ENCODE results near the gene PXN.

Gene PXN

GRCh38 chr12:120265473-120266179 is at the start of gene PXN:
PXN (minus strand) TSS chr12:120265730; CDS start chr12:120265629, 101 bp downstream.
- DNase-seq (ENCODE audit: low read depth in 2 of 2): peak; percentile 80 to 83

- DNase-seq (ENCODE audit: low read depth in 2 of 2): no peak
Measured at GRCh38 chr12:120314220-120314619, 48.7 kb upstream of the PXN start.

DNA sequence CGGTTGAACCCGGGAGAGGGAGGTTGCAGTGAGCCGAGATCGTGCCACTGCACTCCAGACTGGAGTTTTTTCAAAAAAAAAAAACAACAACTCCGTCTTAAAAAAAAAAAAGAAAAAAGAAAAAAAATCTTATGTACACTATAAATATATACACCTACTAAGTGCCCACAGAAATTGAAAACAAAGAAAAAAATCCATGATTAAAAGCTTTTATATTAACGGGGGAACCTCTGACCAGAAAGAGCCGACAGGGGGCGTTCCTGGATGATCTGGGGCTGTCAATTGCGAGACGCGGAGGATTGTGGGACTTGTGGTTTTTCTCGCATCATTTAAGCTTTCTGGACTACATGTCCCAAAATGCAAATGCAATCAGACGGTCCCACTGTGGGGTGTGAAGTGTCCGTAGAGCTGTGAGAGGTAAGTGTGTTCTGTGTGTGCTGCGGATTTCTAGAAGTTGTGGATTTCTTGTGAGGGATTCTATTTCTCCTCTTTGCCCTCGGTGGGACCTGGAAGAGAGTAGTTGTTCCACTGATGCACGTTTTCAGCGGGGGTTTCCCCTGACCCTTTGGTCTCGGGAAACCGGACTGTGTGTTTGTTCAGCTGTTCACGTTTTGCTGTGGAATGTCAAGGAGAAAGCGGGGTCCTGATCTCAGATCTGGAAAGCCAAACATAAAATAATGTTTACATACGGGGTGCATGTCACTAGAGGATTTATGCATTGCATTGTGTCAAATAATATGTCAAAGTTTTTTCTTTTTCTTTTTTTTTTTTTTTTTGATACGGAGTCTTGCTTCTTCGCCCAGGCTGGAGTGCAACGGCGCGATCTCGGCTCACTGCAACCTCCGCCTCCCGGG is 36.7 kb upstream of the PXN start, which contains the start of gene SIRT4:
Gene SIRT4, plus strand, starts transcription at position 360 of the 854 bp plus-strand sequence. CDS start 1,241 bp downstream, outside the sequence.
- DNase-seq (ENCODE audit: low read depth in 2 of 2): peak; percentile 75 to 90

- DNase-seq (ENCODE audit: low read depth in 2 of 2): peak; percentile 69 to 75
Measured at GRCh38 chr12:120292661-120293531, 27.4 kb upstream of the PXN start, which contains the start of gene RNU4-1. RNU4-1 (minus strand) TSS chr12:120293237.

- DNase-seq (ENCODE audit: low read depth in 2 of 2): no peak
Measured at GRCh38 chr12:120292411-120292660, 26.8 kb upstream of the PXN start.

DNA sequence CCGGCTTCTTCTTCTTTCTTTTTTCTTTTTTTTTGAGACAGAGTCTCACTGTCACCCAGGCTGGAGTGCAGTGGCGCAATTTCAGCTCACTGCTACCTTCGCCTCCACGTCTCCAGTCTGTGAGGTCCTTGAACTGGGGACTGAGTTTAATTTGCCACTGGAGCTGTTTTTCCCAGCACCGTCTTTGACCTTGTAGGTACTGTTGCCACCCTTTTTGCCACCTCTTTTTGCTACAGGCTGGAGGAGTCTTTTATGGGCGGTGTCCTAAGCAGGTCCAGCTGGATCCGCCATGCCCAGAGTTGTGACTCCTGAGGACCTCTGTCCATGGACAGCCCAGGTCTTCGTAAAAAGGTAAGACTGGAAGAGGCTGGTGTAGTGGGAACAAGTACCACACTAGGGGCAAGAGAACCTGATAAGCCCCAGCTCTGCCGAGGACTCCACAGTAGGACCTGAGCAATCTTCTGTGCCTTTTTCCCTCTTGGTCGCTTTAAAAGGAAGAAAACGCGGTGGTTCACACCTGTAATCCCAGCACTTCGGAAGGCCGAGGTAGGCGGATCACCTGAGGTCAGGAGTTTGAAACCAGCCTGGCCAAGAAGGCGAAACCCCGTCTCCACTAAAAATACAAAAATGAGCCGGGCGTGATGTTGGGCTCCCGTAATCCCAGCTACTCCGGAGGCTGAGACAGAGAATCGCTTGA is 25.2 kb upstream of the PXN start:
- peak in 1 of 2 experiments; percentile 31 for DNase-seq (ENCODE audit: low read depth in 2 of 2)

GRCh38 chr12:120287491-120287890 is 22.0 kb upstream of the PXN start:
- DNase-seq (ENCODE audit: low read depth in 2 of 2): no peak

- no peak for DNase-seq (ENCODE audit: low read depth in 2 of 2)
Measured at GRCh38 chr12:120286768-120287490, 21.4 kb upstream of the PXN start.

DNA sequence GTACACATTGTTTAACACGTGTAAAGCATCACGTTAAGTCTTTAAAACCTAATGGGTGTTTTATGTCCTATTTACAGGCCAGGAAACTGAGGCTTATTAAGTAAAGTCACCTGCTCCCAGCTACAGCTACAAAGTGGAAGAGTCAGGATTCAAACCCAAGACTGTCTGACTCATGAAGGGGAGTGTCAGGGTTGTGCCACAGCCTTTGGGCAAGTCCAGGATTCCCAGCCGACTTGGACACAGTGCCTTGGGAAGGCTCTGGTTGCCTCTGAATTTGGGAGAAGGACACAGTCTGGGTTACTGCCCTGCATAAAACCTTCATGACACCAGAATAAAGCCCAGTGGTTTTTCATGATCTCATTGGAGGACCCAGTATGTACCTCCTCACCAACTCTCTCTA is 18.9 kb upstream of the PXN start:
- DNase-seq (ENCODE audit: low read depth in 2 of 2): no peak

DNA sequence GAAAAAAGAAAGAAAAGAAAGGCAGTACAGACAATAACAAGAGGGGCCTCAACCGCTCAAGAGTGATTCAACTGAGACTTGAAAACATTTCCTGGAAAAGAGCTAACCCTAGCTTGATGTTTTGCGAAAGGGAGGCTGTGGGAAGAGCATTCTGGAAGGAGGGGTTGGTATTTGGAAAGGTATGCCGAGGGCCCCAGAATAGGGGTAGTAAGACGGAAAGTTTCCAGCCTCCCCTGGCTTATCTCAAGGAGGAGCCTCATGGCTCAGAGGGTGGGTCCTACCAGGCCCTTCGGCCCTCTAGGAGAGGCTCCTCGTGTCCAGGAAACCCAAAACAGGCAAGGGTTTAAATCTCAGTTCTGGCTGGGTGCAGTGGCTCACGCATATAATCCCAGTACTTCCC is 17.8 kb upstream of the PXN start:
- DNase-seq (ENCODE audit: low read depth in 2 of 2): no peak

DNA sequence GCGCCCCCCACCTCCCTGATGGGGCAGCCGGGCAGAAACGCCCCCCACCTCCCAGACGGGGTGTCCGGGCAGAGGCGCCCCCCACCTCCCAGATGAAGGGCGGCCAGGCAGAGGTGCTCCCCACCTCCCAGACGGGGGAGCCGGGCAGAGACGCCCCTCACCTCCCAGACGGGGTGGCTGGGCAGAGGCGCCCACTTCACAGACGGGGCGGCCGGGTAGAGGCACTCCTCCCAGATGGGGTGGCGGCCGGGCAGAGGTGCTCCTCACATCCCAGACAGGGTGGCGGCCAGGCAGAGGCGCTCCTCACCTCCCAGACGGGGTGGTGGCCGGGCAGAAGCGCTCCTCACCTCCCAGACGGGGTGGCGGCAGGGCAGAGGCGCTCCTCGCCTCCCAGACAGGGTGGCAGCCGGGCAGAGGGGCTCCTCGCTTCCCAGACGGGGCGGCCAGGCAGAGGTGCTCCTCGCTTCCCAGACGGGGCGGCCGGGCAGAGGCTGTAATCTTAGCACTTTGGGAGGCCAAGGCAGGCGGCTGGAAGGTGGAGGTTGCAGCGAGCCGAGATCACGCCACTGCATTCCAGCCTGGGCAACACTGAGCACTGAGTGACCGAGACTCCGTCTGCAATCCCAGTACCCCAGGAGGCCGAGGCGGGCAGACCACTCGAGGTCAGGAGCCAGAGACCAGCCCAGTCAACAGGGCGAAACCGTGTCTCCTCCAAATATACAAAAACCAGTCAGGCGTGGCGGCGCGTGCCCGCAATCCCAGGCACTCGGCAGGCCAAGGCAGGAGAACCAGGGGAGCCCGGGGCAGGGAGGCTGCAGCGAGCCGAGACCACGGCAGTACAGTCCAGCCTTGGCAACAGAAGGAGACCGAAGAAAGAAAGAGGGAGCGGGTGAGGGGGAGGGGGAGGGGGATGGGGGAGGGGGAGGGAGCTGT is 12.9 kb upstream of the PXN start:
- DNase-seq (ENCODE audit: low read depth in 2 of 2): no peak

DNA sequence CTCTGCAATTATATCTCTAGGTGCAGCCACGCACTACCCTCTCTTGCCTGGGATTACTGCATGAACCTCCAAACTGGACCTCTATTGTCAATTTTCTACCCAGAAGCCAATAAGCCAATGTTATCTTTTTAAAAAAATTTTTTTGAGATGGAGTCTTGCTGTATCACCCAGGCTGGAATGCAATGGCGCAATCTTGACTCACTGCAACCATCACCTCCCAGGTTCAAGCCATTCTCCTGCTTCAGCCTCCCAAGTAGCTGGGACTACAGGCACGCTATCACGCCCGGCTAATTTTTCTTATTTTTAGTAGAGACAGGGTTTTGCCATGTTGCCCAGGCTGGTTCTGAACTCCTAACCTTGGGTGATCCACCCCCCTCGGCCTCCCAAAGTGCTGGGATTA is 11.2 kb upstream of the PXN start:
- no peak for DNase-seq (ENCODE audit: low read depth in 2 of 2)

DNA sequence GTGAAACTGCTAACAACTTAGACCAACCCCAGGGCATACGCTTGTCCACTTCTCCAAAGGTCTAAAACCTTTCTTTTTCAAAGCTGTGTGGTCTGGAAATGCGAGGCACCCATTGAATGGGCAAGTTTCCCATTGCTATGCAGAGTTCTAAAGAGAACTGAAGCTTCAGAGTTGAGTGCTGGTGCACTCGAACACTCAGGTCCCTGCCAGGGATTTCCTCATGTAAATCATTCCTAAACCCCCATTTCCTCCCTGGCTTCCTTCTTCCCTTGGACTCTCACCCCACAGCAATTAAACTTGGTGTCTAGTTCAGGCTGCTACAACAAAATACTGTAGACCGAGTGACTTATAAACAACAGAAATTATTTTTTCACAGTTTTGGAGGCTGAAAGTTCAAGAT is 2.2 kb upstream of the PXN start:
- no peak for DNase-seq (ENCODE audit: low read depth in 2 of 2)

GRCh38 chr12:120266180-120266870 is 795 bp upstream of the PXN start:
- DNase-seq (ENCODE audit: low read depth in 2 of 2): no peak

DNA sequence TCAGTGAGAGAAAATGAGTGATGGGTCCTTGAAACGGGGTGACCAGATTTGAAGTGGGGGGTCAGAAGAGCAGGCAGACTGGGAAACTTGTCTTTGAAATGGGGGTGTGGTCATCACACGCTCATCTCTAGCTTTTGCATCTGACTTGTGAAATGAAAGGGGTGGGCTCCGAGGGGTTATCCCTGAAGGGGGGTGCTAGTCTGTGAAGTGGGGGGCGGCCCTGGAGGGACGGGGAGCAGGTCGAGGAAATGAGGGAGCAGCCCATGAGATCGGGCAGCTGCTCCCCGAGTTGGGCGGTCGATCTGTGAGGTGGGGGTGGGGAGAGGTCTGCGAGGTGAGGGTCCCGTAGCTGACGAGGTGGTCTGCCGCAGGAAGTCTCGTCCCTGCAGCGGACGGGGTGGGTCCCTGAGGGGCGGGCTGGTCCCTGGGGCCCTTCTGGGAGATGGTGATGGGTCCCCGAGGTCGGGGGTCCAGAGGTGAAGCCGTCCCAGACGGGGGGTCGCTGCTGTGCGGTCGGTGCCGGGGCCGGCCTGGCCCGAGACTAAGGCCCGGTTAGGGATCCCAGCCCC is 542 bp downstream of the PXN start:
- DNase-seq (ENCODE audit: low read depth in 2 of 2): no peak

DNA sequence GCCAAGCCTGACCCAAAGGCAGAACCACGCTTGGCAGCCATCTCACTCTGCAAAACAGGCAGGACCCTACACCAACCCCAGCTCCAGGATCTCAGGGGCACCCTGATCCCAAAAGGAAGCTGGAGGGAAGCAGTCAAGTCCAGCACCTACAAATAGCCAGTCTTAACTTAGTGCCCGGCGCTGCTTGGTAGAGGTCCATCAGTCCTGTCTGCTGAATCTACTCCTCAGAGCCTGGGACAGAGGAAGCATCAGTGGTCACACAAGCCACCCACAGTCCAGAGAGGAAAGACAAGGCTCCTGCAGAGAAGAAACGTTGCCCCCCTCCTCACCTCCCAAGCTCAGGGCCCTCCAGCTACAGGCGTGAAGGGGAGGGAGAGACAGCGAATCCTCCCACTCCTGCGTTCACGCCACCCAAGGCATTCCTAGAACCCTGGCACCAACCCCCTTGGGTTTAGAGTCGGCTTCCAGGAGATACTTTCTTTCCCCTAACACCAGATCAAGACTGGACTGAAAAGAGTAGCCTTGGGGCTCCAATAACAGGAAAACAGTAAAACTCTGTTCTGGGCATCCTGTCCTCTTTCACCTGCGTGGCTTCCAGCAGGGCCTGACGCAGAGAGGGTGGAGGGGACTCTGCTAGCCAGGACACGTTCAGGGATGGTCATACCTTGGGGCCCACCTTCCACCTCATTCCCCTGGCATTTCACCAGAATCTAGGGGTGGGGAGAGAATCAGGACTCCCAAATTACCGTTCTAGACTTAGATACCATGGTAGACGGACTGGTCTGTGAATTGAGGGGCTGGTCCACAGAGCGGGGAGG is 1.2 kb downstream of the PXN start:
- no peak for DNase-seq (ENCODE audit: low read depth in 2 of 2)

DNA sequence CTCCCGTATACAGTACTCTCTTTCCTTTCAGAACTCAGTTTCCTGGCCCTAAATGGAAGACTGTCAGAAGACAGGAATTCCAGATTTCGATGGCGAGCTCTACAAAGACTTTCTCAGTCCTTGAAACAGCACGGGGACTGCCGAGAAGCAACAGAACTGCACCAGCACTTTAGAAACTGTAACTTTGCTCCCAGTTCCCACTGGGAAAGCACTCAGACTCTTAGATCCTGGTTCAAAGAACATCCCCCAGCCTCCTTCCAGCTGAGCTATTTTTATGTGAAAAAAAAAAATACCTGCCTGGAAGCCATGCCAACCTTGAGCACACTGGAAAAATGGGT is 1.8 kb downstream of the PXN start:
- DNase-seq (ENCODE audit: low read depth in 2 of 2): no peak

Measured in stimulated activated CD4-positive, alpha-beta T cell treated with anti-CD3 and anti-CD28 coated beads, Interleukin-12 subunit alpha, Interleukin-12 subunit beta, amount 100 ng/mL, for 24 hours (primary cell).